Measurements from ENCODE around the gene CTSA.

Gene CTSA

GRCh38 chr20:45890985-45891983, at the start of gene CTSA, which contains the start of gene NEURL2:
TSS of gene CTSA (plus strand) at chr20:45891335. CDS start at chr20:45891569, 234 bp downstream.
TSS of gene NEURL2 (minus strand) at chr20:45891208. CDS start at chr20:45890991, 217 bp downstream.
- TF ChIP-seq, protein P1, sequence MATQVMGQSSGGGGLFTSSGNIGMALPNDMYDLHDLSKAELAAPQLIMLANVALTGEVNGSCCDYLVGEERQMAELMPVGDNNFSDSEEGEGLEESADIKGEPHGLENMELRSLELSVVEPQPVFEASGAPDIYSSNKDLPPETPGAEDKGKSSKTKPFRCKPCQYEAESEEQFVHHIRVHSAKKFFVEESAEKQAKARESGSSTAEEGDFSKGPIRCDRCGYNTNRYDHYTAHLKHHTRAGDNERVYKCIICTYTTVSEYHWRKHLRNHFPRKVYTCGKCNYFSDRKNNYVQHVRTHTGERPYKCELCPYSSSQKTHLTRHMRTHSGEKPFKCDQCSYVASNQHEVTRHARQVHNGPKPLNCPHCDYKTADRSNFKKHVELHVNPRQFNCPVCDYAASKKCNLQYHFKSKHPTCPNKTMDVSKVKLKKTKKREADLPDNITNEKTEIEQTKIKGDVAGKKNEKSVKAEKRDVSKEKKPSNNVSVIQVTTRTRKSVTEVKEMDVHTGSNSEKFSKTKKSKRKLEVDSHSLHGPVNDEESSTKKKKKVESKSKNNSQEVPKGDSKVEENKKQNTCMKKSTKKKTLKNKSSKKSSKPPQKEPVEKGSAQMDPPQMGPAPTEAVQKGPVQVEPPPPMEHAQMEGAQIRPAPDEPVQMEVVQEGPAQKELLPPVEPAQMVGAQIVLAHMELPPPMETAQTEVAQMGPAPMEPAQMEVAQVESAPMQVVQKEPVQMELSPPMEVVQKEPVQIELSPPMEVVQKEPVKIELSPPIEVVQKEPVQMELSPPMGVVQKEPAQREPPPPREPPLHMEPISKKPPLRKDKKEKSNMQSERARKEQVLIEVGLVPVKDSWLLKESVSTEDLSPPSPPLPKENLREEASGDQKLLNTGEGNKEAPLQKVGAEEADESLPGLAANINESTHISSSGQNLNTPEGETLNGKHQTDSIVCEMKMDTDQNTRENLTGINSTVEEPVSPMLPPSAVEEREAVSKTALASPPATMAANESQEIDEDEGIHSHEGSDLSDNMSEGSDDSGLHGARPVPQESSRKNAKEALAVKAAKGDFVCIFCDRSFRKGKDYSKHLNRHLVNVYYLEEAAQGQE (IDR thresholded peaks at IDR 0.05; ENCODE audit: low read depth), result no peak
- TF ChIP-seq ZBTB7A (IDR thresholded peaks at IDR 0.05; ENCODE audit: low read depth) (peak; percentile 74; the same call in 1 of the 2 replicates), TEAD4 (IDR thresholded peaks at IDR 0.05) (no peak), YY1 (IDR thresholded peaks at IDR 0.05; ENCODE audit: low read depth) (peak; percentile 87), MAX (IDR thresholded peaks at IDR 0.05) (peak; percentile 88), TCF12 (IDR thresholded peaks at IDR 0.05; ENCODE audit: low read depth) (peak; percentile 61; the same call in 1 of the 2 replicates), NFIC (IDR thresholded peaks at IDR 0.05) (0 out of 2 replicates have a peak, but pooled peaks have one; percentile 20), CEBPB (IDR thresholded peaks at IDR 0.05) (no peak), USF1 (IDR thresholded peaks at IDR 0.05) (peak; percentile 100), EGR1 (IDR thresholded peaks at IDR 0.05) (no peak; the same call in 1 of the 2 replicates), TAF1 (IDR thresholded peaks at IDR 0.05; ENCODE audit: low read depth) (peak; percentile 92), FOXM1 (IDR thresholded peaks at IDR 0.05; ENCODE audit: borderline replicate concordance, low read depth) (no peak), CREB1 (IDR thresholded peaks at IDR 0.05; ENCODE audit: low read depth) (no peak), EP300 (IDR thresholded peaks at IDR 0.05; ENCODE audit: borderline replicate concordance) (peak; percentile 61), RAD21 (IDR thresholded peaks at IDR 0.05; ENCODE audit: low read depth) (peak; percentile 11; the same call in 1 of the 2 replicates)

DNA sequence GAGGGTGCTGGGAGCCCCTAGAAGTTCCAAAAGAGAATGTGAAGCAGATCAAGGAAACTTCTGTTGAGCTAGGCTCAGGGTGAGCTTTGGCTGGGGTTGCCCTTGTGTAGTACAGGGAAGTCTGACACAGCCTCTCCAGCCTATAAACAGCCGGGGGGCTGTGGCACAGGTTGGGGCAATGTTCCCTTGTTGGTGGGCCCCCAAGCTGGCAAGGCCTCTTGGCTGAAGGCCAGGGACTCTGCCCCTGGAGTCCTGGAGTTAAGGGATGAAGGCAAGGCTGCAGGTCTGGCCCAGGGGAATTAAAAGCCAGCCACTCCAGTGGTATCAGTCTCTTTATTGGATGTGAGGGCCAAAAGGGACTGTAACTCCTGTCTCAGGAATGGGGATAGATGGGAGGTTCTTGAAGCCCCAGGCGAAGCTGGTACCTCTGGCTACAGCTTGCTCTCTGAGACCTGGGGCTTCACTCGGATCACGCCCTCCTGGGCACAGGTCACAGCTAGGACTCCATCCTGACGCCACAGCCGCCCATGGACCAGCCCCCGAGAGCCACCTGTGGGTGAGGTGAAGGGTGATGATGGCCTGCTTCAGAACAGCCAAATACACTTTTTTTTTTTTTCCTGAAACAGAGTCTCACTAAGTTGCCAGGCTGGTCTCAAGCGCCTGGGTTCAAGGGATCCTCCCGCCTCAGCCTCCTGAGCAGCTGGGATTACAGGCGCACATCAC, 49.6 kb upstream of the CTSA start:
- TF ChIP-seq MAX (IDR thresholded peaks at IDR 0.05), result no peak
- TF ChIP-seq EP300 (IDR thresholded peaks at IDR 0.05; ENCODE audit: borderline replicate concordance), result no peak
- TF ChIP-seq CEBPB (IDR thresholded peaks at IDR 0.05), result no peak
- TF ChIP-seq TAF1 (IDR thresholded peaks at IDR 0.05; ENCODE audit: low read depth), result no peak
- TF ChIP-seq YY1 (IDR thresholded peaks at IDR 0.05; ENCODE audit: low read depth), result no peak
- TF ChIP-seq FOXM1 (IDR thresholded peaks at IDR 0.05; ENCODE audit: borderline replicate concordance, low read depth), result no peak
- no peak for TF ChIP-seq EGR1 (IDR thresholded peaks at IDR 0.05)
- no peak for TF ChIP-seq TCF12 (IDR thresholded peaks at IDR 0.05; ENCODE audit: low read depth)
- TF ChIP-seq USF1 (IDR thresholded peaks at IDR 0.05), result no peak
- no peak for TF ChIP-seq TEAD4 (IDR thresholded peaks at IDR 0.05)
- TF ChIP-seq, protein P1 (IDR thresholded peaks at IDR 0.05; ENCODE audit: low read depth), result no peak
- no peak for TF ChIP-seq RAD21 (IDR thresholded peaks at IDR 0.05; ENCODE audit: low read depth)
- TF ChIP-seq ZBTB7A (IDR thresholded peaks at IDR 0.05; ENCODE audit: low read depth), result no peak
- TF ChIP-seq NFIC (IDR thresholded peaks at IDR 0.05), result no peak
- no peak for TF ChIP-seq CREB1 (IDR thresholded peaks at IDR 0.05; ENCODE audit: low read depth)

DNA sequence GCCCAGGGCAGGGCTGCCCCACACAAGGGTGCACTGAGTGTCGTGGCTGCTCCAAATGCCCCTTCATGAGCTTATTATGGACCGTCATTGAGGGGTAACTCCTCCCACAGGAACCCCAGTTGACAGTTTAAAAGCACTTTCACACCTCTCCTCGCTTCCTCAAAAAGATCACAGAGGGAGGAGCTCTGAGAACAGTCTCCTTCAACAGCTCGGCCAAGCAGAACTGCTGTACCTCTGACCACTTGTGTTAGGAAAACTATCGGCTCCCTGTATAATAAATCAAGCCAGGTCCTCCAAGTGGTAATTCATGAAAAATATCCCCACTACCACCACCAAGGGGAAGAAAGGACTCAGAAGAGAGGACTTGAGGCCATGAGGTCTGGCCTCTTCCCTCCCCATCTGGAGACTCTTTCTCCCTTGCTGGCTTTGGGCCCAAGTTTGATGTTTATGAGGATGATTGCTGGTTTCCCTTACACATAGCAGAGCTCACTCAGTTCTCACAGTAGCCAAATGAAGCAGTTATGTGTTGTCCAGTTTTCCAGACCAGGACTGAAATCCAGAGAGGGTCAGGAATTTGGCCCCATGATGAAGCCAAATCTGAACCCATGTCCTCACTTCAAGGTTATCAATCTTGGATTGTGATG, 48.8 kb upstream of the CTSA start:
- TF ChIP-seq FOXM1 (IDR thresholded peaks at IDR 0.05; ENCODE audit: borderline replicate concordance, low read depth), result no peak
- TF ChIP-seq TEAD4 (IDR thresholded peaks at IDR 0.05), result no peak
- no peak for TF ChIP-seq EGR1 (IDR thresholded peaks at IDR 0.05)
- no peak for TF ChIP-seq TCF12 (IDR thresholded peaks at IDR 0.05; ENCODE audit: low read depth)
- no peak for TF ChIP-seq YY1 (IDR thresholded peaks at IDR 0.05; ENCODE audit: low read depth)
- TF ChIP-seq NFIC (IDR thresholded peaks at IDR 0.05), result no peak
- TF ChIP-seq, protein P1 (IDR thresholded peaks at IDR 0.05; ENCODE audit: low read depth), result no peak

Measured in Ishikawa (cell line).